Gastroesophageal sphincter (tissue), 4 donors: ENCODE data around the gene LDAH. TPM values are rescaled to one million over a fixed set of nuclear protein-coding genes. Genes with fewer than 3 reads are reported as not detected.

Source experiments
- ATAC-seq: fragments of 150-250 bp; one replicate; pipeline ENCODE4 v1.9.1; 2016; ENCODE audit warnings: mild to moderate bottlenecking, moderate library complexity
- H3K27ac ChIP-seq, 4 donors: fragments of 200-600 bp; sonication (generic) in 3 of 4; 1 replicate in 3 of 4; 2 replicates in 1 of 4; pipeline ENCODE4 v1.5.1; 2016 to 2019
- H3K27me3 ChIP-seq: fragments of 200-600 bp; sonication (generic); one replicate; pipeline ENCODE4 v1.5.1; 2019
- H3K36me3 ChIP-seq, 2 donors: fragments of 200-600 bp; sonication (generic); one replicate each; pipeline ENCODE4 v1.5.1; 2019; ENCODE audit warnings: control low read depth in 1 of 2
- H3K4me1 ChIP-seq, 3 donors: fragments of 200-600 bp; sonication (generic); 1 replicate in 2 of 3; 2 replicates in 1 of 3; pipeline ENCODE4 v1.5.1; 2016 to 2019; ENCODE audit warnings: control low read depth in 2 of 3
- H3K4me3 ChIP-seq, 2 donors: fragments of 200-600 bp; sonication (generic); one replicate each; pipeline ENCODE4 v1.5.1; 2019; ENCODE audit warnings: mild to moderate bottlenecking in 1 of 2, moderate library complexity in 1 of 2
- H3K9me3 ChIP-seq, 3 donors: fragments of 200-600 bp; sonication (generic); one replicate each; pipeline ENCODE4 v1.5.1; 2017 to 2019; ENCODE audit warnings: control low read depth in 2 of 3
- CTCF ChIP-seq, 4 experiments: fragments of 200-600 bp in 2 of 4; fragments of 450-650 bp in 2 of 4; sonication (generic) in 1 of 4; IDR thresholded peaks; one replicate each; pipeline ENCODE4 v1.5.1; 2017 to 2019; ENCODE audit warnings: antibody characterized with exemption in 4 of 4, mild to moderate bottlenecking in 2 of 4, moderate library complexity in 2 of 4
- EP300 ChIP-seq: sonication (generic); formaldehyde crosslinking; IDR thresholded peaks from one replicate; pipeline ENCODE4 v1.6.1; 2017; ENCODE audit warnings: antibody characterized with exemption, mild to moderate bottlenecking
- POLR2A ChIP-seq, 2 donors: fragments of 450-650 bp; IDR thresholded peaks; one replicate each; pipeline ENCODE4 v1.6.1; 2017; ENCODE audit warnings: antibody characterized with exemption in 2 of 2, mild to moderate bottlenecking in 2 of 2, moderate library complexity in 1 of 2
- POLR2AphosphoS5 ChIP-seq: sonication (generic); formaldehyde crosslinking; IDR thresholded peaks from one replicate; pipeline ENCODE4 v1.6.1; 2017; ENCODE audit warnings: antibody characterized with exemption
- WGBS, 2 donors: methylation state at CpG; one replicate each; pipeline ENCODE4 v1.1.5; 2018; ENCODE audit warnings: low coverage in 1 of 2; 5-methylcytosine and 5-hydroxymethylcytosine counted together
- total RNA-seq, 4 donors: library from RNA; depleted of rRNA; stranded (reverse); fragments of >200 nt; gene quantifications; one replicate each; pipeline ENCODE4 v1.1.0, GENCODE V29; 2016

Gene LDAH
- total RNA-seq, 4 donors from 2014 or later, result 10.5 to 19.0 (median 14.5) TPM

- Histone ChIP-seq H3K4me3 (no peak overlapping the region), H3K27ac (no peak overlapping the region), H3K4me1 (no peaks in the 10 kb centered on the region), H3K9me3 (peaks cover 0 to 13% (median 0%) of the 10 kb centered on the region in 3 donors), H3K27me3 (no peaks in the 10 kb centered on the region), H3K36me3 (peaks cover 0 to 12% of the 10 kb centered on the region in 2 donors)
- TF ChIP-seq POLR2AphosphoS5 (no peak), EP300 (no peak), POLR2A (IDR thresholded peaks at IDR 0.05) (no peak), CTCF (IDR thresholded peaks at IDR 0.05) (no peak)
- ATAC-seq, result no peak
- 91 to 100% methylated on average over 2 of the region's 2 CpGs for WGBS, 2 donors
Measured at GRCh38 chr2:20759487-20759886, 63.4 kb downstream of the LDAH start.

GRCh38 chr2:20758997-20759396 is 63.9 kb downstream of the LDAH start:
- ATAC-seq, result no peak
- 90% methylated on average over 1 of the region's 1 CpG for WGBS, 2 donors
- H3K4me1 ChIP-seq, result no peaks in the 10 kb centered on the region
- H3K4me3 ChIP-seq, result no peak overlapping the region
- H3K9me3 ChIP-seq, result peaks cover 0 to 13% (median 0%) of the 10 kb centered on the region in 3 donors
- H3K27ac ChIP-seq, result no peak overlapping the region
- TF ChIP-seq EP300 (no peak), POLR2AphosphoS5 (no peak), CTCF (IDR thresholded peaks at IDR 0.05) (no peak), POLR2A (IDR thresholded peaks at IDR 0.05) (no peak)
- H3K27me3 ChIP-seq, result no peaks in the 10 kb centered on the region
- peaks cover 0 to 12% of the 10 kb centered on the region in 2 donors for H3K36me3 ChIP-seq

GRCh38 chr2:20757405-20758090 is 65.4 kb downstream of the LDAH start:
- H3K9me3 ChIP-seq, result peaks cover 0 to 14% (median 0%) of the 10 kb centered on the region in 3 donors
- H3K4me1 ChIP-seq, result no peaks in the 10 kb centered on the region
- WGBS, 2 donors, result 83 to 92% methylated on average over 1 of the region's 1 CpG
- no peak overlapping the region for H3K27ac ChIP-seq
- no peak for ATAC-seq
- peaks cover 0 to 15% of the 10 kb centered on the region in 2 donors for H3K36me3 ChIP-seq
- TF ChIP-seq CTCF (IDR thresholded peaks at IDR 0.05) (no peak), EP300 (no peak), POLR2AphosphoS5 (no peak), POLR2A (IDR thresholded peaks at IDR 0.05) (no peak)
- H3K27me3 ChIP-seq, result no peaks in the 10 kb centered on the region
- no peak overlapping the region for H3K4me3 ChIP-seq

GRCh38 chr2:20755132-20755800 is 67.6 kb downstream of the LDAH start:
- H3K36me3 ChIP-seq, result peaks cover 0 to 17% of the 10 kb centered on the region in 2 donors
- peaks cover 0 to 17% (median 0%) of the 10 kb centered on the region in 3 donors for H3K9me3 ChIP-seq
- no peaks in the 10 kb centered on the region for H3K4me1 ChIP-seq
- no peak overlapping the region for H3K4me3 ChIP-seq
- H3K27me3 ChIP-seq, result no peaks in the 10 kb centered on the region
- no peak overlapping the region for H3K27ac ChIP-seq
- no peak for ATAC-seq
- TF ChIP-seq EP300, result no peak
- TF ChIP-seq CTCF (IDR thresholded peaks at IDR 0.05), result no peak
- no peak for TF ChIP-seq POLR2A (IDR thresholded peaks at IDR 0.05)
- TF ChIP-seq POLR2AphosphoS5, result no peak

GRCh38 chr2:20752293-20752692 is 70.6 kb downstream of the LDAH start:
- ATAC-seq, result no peak
- peaks cover 0 to 11% of the 10 kb centered on the region in 2 donors for H3K36me3 ChIP-seq
- WGBS, 2 donors, result 74 to 81% methylated on average over 3 of the region's 3 CpGs
- no peaks in the 10 kb centered on the region for H3K27me3 ChIP-seq
- H3K4me1 ChIP-seq, result no peaks in the 10 kb centered on the region
- H3K4me3 ChIP-seq, result no peak overlapping the region
- no peak overlapping the region for H3K27ac ChIP-seq
- TF ChIP-seq POLR2AphosphoS5 (no peak), CTCF (IDR thresholded peaks at IDR 0.05) (no peak), POLR2A (IDR thresholded peaks at IDR 0.05) (no peak), EP300 (no peak)
- peaks cover 0 to 12% (median 0%) of the 10 kb centered on the region in 3 donors for H3K9me3 ChIP-seq
